GM12878 (cell line): ENCODE data around the gene SMG6. TPM values are rescaled to one million over a fixed set of nuclear protein-coding genes. Genes with fewer than 3 reads are reported as not detected.

Source experiments
- ATAC-seq: fragments of 200-7000 bp; cut with Tn5 transposase; 3 replicates; pipeline ENCODE4 v1.9.1; 2020; ENCODE audit warnings: mild to moderate bottlenecking, moderate library complexity
- BruUV-seq: library from RNA; stranded (reverse); fragments of 400-500 nt; replicated peaks from 2 replicates; lab custom pipeline; 2021; lab: Mats Ljungman, UMichigan
- CTCF ChIA-PET: fragments of 300-600 bp; sonication (Branson Sonifier 250); formaldehyde crosslinking; extraction: SDS; loops from one replicate; lab custom pipeline; 2021; ENCODE audit warnings: inconsistent platforms; lab: Yijun Ruan, JAX
- POLR2A ChIA-PET: fragments of 350-600 bp; formaldehyde crosslinking; extraction: SDS; loops from one replicate; lab custom pipeline; 2021; ENCODE audit warnings: inconsistent platforms; lab: Charles Lee
- RAD21 ChIA-PET: fragments of 300-600 bp; sonication (Branson Sonifier 250); formaldehyde crosslinking; loops from one replicate; lab custom pipeline; 2023; ENCODE audit warnings: antibody characterized with exemption; ENCODE audit not compliant: unreplicated experiment; lab: Charles Lee
- SMC1A ChIA-PET: fragments of 300-600 bp; sonication (Branson Sonifier 250); formaldehyde crosslinking; loops from one replicate; lab custom pipeline; 2023; ENCODE audit not compliant: unreplicated experiment, uncharacterized antibody; lab: Charles Lee
- DNase-seq: peaks from one replicate; pipeline ENCODE4 v3.0.0-alpha.2; 2011; ENCODE audit warnings: low read depth, low spot score
- FAIRE-seq: peaks from 3 replicates; lab custom pipeline; 2011; peaks lifted over from hg19 to GRCh38; lab: Jason Lieb, UNC
- H2AFZ ChIP-seq: 2 replicates; pipeline ENCODE4 v1.6.0; 2011; ENCODE audit warnings: low read depth, low read length, control low read depth; ENCODE audit not compliant: control insufficient read depth
- H3K27ac ChIP-seq: 2 replicates; pipeline ENCODE4 v1.5.1; 2011; ENCODE audit warnings: control low read depth; ENCODE audit not compliant: control insufficient read depth, insufficient read depth
- H3K27me3 ChIP-seq, 2 experiments: replicated peaks in 1 of 2; 2 replicates each; pipeline versions ENCODE4 v1.6.0 to v1.6.1; 2011; ENCODE audit warnings: low read length in 1 of 2; ENCODE audit not compliant: control insufficient read depth in 2 of 2, insufficient read depth in 2 of 2
- H3K36me3 ChIP-seq, 2 experiments: 2 replicates each; pipeline ENCODE4 v1.5.1; 2011; ENCODE audit warnings: low read length in 1 of 2; ENCODE audit not compliant: control insufficient read depth in 2 of 2, insufficient read depth in 2 of 2
- H3K4me1 ChIP-seq: 2 replicates; pipeline ENCODE4 v1.6.1; 2011; ENCODE audit warnings: mild to moderate bottlenecking, low read length, moderate library complexity, mixed read lengths; ENCODE audit not compliant: control insufficient read depth, insufficient read depth
- H3K4me2 ChIP-seq: 2 replicates; pipeline ENCODE4 v1.6.0; 2011; ENCODE audit warnings: control low read depth; ENCODE audit not compliant: control insufficient read depth, insufficient read depth
- H3K4me3 ChIP-seq: fragments of 200-600 bp; sonication (generic); 2 replicates; pipeline ENCODE4 v1.5.1; 2016
- H3K79me2 ChIP-seq: 2 replicates; pipeline ENCODE4 v1.6.0; 2011; ENCODE audit warnings: low read length; ENCODE audit not compliant: control insufficient read depth, insufficient read depth
- H3K9ac ChIP-seq: 2 replicates; pipeline ENCODE4 v1.8.0; 2011; ENCODE audit warnings: low read length, control low read depth, mixed read lengths; ENCODE audit not compliant: control insufficient read depth, insufficient read depth
- H3K9me3 ChIP-seq: replicated peaks from 3 replicates; pipeline ENCODE4 v1.5.1; 2011; ENCODE audit warnings: mild to moderate bottlenecking, low read length; ENCODE audit not compliant: control insufficient read depth, insufficient read depth
- H4K20me1 ChIP-seq: 2 replicates; pipeline ENCODE4 v1.6.0; 2011; ENCODE audit not compliant: control insufficient read depth, insufficient read depth
- BMI1 ChIP-seq: fragments of 450-650 bp; IDR thresholded peaks from 2 replicates; pipeline ENCODE4 v1.6.1; 2016; ENCODE audit warnings: mild to moderate bottlenecking, moderate library complexity, borderline replicate concordance
- NRF1 ChIP-seq: conservative IDR thresholded peaks from 2 replicates; pipeline ENCODE4 v1.6.1; 2011; ENCODE audit warnings: mild to moderate bottlenecking, low read depth, low read length, improper control_type of control experiment
- WGBS: methylation state at CpG from one replicate; pipeline ENCODE4 v1.1.6; 2016; ENCODE audit warnings: low lambda C conversion rate; ENCODE audit not compliant: insufficient replicate concordance, insufficient coverage; ENCODE audit errors: missing lambda C conversion rate; 5-methylcytosine and 5-hydroxymethylcytosine counted together
- in situ Hi-C: fragments of 300-500 bp; cut with MboI; formaldehyde crosslinking; loops from 9 replicates; pipeline ENCODE4 v1.14.3; 2018; ENCODE audit warnings: mixed read lengths
- intact Hi-C: fragments of 100-400 bp; cut with micrococcal nuclease; formaldehyde crosslinking; loops from one replicate; pipeline ENCODE4 v1.14.2; 2022; ENCODE audit not compliant: unreplicated experiment
- polyA plus RNA-seq, 11 experiments: library from polyadenylated mRNA; depleted of rRNA in 4 of 11; unstranded in 6 of 11; stranded (reverse) in 5 of 11; fragments of >200 nt; fragmentation: Nextera tagmentation in 4 of 11; fragmentation: Illumina TruSeq in 1 of 11; extraction: Ambion mirVana in 4 of 11; extraction: Trizol in 1 of 11; gene quantifications; 1 replicate in 1 of 11; 2 replicates in 10 of 11; pipeline versions ENCODE4 v1.2.1 to v1.2.3, GENCODE V29; 2011 to 2016; ENCODE audit warnings: inconsistent platforms in 2 of 11, missing spikeins in 2 of 11, low read depth in 1 of 11
- total RNA-seq, 4 experiments: library from RNA; depleted of rRNA in 3 of 4; stranded (reverse); fragments of >200 nt in 3 of 4; fragmentation: Illumina TruSeq in 1 of 4; extraction: Trizol in 1 of 4; gene quantifications; 2 replicates each; pipeline versions ENCODE4 v1.2.1 to v1.2.3, GENCODE V29; 2013 to 2021
- TF ChIP-seq, protein P1 (sequence below): fragments of 450-650 bp; IDR thresholded peaks from 2 replicates; pipeline ENCODE4 v1.6.1; 2017; ENCODE audit warnings: borderline replicate concordance
- TF ChIP-seq, protein P2 (sequence below): IDR thresholded peaks from 2 replicates; pipeline ENCODE4 v1.6.1; 2012; ENCODE audit warnings: low read length, inconsistent platforms
- TF ChIP-seq, protein P3 (sequence below): fragments of 450-650 bp; formaldehyde crosslinking; IDR thresholded peaks from 2 replicates; pipeline ENCODE4 v1.4.0; 2022; ENCODE audit warnings: mild to moderate bottlenecking, moderate library complexity
- TF ChIP-seq, protein P4 (sequence below): IDR thresholded peaks from 2 replicates; pipeline ENCODE4 v1.6.1; 2011; ENCODE audit warnings: borderline replicate concordance, low read depth, mild to moderate bottlenecking, moderate library complexity, low read length; ENCODE audit not compliant: insufficient read depth, poor library complexity, severe bottlenecking

The SMG6 gene
- total and polyA plus RNA-seq, 10 of the 15 experiments (the other 5 are each of a cell fraction or from before 2014, with no cell fraction given), result 0.58 to 28.7 (median 15.7) TPM

DNA sequence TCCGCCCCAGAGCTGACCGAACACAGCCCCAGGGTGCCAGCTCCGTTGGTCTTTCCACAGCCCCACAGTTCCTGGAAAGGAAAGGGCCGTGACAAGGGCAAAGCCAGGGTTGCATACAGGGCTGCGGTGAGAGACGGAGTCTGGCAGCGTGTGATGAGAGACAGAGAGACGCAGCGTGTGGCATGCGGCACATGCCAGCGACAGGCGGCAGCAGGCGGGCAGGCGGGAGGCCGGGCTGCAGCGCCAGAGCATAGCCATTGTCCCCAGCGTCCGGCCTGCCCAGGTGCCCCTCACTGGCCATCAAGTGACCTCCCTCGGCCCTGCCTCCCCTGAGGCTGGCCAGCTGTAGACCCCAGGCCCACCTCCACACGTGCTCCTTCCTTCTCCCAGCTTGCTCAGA lies 287.1 kb downstream of the SMG6 start:
- Histone ChIP-seq H3K79me2 (no peaks in the 10 kb centered on the region), H3K4me3 (no peak overlapping the region), H3K27me3 (peaks cover 1 to 5% of the 10 kb centered on the region in 2 experiments; a peak in 3 of 4 replicates), H3K27ac (no peak overlapping the region), H3K9me3 (no peaks in the 10 kb centered on the region; the same call in 2 of the 3 replicates), H2AFZ (no peak overlapping the region), H3K36me3 (no peaks in the 10 kb centered on the region), H3K9ac (no peak overlapping the region), H3K4me2 (no peak overlapping the region), H3K4me1 (peaks cover 10% of the 10 kb centered on the region), H4K20me1 (no peaks in the 10 kb centered on the region)
- TF ChIP-seq, protein P1, sequence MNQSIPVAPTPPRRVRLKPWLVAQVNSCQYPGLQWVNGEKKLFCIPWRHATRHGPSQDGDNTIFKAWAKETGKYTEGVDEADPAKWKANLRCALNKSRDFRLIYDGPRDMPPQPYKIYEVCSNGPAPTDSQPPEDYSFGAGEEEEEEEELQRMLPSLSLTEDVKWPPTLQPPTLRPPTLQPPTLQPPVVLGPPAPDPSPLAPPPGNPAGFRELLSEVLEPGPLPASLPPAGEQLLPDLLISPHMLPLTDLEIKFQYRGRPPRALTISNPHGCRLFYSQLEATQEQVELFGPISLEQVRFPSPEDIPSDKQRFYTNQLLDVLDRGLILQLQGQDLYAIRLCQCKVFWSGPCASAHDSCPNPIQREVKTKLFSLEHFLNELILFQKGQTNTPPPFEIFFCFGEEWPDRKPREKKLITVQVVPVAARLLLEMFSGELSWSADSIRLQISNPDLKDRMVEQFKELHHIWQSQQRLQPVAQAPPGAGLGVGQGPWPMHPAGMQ, result no peak
- no peak for TF ChIP-seq NRF1
- TF ChIP-seq, protein P2, sequence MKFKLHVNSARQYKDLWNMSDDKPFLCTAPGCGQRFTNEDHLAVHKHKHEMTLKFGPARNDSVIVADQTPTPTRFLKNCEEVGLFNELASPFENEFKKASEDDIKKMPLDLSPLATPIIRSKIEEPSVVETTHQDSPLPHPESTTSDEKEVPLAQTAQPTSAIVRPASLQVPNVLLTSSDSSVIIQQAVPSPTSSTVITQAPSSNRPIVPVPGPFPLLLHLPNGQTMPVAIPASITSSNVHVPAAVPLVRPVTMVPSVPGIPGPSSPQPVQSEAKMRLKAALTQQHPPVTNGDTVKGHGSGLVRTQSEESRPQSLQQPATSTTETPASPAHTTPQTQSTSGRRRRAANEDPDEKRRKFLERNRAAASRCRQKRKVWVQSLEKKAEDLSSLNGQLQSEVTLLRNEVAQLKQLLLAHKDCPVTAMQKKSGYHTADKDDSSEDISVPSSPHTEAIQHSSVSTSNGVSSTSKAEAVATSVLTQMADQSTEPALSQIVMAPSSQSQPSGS, result no peak
- TF ChIP-seq, protein P3, sequence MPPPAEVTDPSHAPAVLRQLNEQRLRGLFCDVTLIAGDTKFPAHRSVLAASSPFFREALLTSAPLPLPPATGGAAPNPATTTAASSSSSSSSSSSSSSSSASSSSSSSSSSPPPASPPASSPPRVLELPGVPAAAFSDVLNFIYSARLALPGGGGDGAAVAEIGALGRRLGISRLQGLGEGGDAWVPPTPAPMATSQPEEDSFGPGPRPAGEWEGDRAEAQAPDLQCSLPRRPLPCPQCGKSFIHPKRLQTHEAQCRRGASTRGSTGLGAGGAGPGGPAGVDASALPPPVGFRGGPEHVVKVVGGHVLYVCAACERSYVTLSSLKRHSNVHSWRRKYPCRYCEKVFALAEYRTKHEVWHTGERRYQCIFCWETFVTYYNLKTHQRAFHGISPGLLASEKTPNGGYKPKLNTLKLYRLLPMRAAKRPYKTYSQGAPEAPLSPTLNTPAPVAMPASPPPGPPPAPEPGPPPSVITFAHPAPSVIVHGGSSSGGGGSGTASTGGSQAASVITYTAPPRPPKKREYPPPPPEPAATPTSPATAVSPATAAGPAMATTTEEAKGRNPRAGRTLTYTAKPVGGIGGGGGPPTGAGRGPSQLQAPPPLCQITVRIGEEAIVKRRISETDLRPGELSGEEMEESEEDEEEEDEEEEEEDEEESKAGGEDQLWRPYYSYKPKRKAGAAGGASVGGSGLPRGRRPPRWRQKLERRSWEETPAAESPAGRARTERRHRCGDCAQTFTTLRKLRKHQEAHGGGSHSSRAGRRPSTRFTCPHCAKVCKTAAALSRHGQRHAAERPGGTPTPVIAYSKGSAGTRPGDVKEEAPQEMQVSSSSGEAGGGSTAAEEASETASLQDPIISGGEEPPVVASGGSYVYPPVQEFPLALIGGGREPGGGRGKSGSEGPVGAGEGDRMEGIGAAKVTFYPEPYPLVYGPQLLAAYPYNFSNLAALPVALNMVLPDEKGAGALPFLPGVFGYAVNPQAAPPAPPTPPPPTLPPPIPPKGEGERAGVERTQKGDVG (CRISPR knock-in tag), result no peak
- TF ChIP-seq, protein P4, sequence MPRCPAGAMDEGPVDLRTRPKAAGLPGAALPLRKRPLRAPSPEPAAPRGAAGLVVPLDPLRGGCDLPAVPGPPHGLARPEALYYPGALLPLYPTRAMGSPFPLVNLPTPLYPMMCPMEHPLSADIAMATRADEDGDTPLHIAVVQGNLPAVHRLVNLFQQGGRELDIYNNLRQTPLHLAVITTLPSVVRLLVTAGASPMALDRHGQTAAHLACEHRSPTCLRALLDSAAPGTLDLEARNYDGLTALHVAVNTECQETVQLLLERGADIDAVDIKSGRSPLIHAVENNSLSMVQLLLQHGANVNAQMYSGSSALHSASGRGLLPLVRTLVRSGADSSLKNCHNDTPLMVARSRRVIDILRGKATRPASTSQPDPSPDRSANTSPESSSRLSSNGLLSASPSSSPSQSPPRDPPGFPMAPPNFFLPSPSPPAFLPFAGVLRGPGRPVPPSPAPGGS, result no peak
- TF ChIP-seq BMI1, result no peak
- SMC1A ChIA-PET, result no interaction called here
- BruUV-seq, result no TSS peak
- CTCF ChIA-PET, result interaction anchor here (0.8 kb wide), 1 partner anchor 107 kb away, joined by 3 read pairs; no protein-coding TSS in a partner anchor
- no peak for DNase-seq
- intact Hi-C loops (no loop called here), in situ Hi-C loops (loop anchor here (25.0 kb wide), 1 partner anchor 104 kb away; no protein-coding TSS in a partner anchor)
- POLR2A ChIA-PET, result no interaction called here
- RAD21 ChIA-PET, result no interaction called here
- no peak for ATAC-seq
- FAIRE-seq, result no peak
- 83% methylated on average over 20 of the region's 20 CpGs for WGBS
